Breast epithelium (tissue), 3 donors: ENCODE measurements around the gene TRPV3.

Experiments used
- POLR2A ChIP-seq: fragments of 450-650 bp; IDR thresholded peaks from one replicate; pipeline ENCODE4 v1.6.1; 2016; ENCODE audit warnings: antibody characterized with exemption, mild to moderate bottlenecking, moderate library complexity
- POLR2AphosphoS5 ChIP-seq, 3 donors: sonication (generic); formaldehyde crosslinking; IDR thresholded peaks; one replicate each; pipeline ENCODE4 v1.6.1; 2017; ENCODE audit warnings: antibody characterized with exemption in 3 of 3
- TF ChIP-seq, protein P1 (sequence below), 3 donors: fragments of 450-650 bp; IDR thresholded peaks; one replicate each; pipeline ENCODE4 v1.5.1; 2016 to 2017; ENCODE audit warnings: antibody characterized with exemption in 3 of 3, mild to moderate bottlenecking in 3 of 3, moderate library complexity in 3 of 3

DNA sequence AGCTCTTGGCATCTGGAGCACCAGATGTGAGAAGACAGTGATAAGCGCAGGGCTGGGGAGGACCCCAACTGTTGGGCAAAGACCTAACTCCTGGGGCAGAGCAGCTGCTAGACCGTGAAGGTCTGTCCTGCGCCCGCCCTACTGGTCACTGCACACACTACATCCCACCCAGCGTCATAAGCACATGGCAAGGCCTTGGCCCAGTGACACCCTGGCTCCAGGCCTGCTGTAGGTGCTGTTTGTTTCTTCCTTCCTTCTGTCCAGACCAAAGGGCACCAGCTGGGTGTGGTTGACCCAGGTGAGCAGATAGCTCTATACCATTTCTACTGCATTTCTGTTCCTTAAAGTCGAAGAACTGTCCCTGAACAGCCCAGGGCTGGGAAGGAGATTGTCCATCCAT, 6.4 kb downstream of the TRPV3 start:
- TF ChIP-seq POLR2AphosphoS5 (IDR thresholded peaks at IDR 0.05) (no peak), POLR2A (no peak)
- TF ChIP-seq, protein P1, sequence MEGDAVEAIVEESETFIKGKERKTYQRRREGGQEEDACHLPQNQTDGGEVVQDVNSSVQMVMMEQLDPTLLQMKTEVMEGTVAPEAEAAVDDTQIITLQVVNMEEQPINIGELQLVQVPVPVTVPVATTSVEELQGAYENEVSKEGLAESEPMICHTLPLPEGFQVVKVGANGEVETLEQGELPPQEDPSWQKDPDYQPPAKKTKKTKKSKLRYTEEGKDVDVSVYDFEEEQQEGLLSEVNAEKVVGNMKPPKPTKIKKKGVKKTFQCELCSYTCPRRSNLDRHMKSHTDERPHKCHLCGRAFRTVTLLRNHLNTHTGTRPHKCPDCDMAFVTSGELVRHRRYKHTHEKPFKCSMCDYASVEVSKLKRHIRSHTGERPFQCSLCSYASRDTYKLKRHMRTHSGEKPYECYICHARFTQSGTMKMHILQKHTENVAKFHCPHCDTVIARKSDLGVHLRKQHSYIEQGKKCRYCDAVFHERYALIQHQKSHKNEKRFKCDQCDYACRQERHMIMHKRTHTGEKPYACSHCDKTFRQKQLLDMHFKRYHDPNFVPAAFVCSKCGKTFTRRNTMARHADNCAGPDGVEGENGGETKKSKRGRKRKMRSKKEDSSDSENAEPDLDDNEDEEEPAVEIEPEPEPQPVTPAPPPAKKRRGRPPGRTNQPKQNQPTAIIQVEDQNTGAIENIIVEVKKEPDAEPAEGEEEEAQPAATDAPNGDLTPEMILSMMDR (IDR thresholded peaks at IDR 0.05), result no peak
